Naive B cell (primary cell): ENCODE data around the gene SLC25A39. TPM values are rescaled to one million over a fixed set of nuclear protein-coding genes. Genes with fewer than 3 reads are reported as not detected.
A peak's percentile ranks its signal among the peaks of the same experiment; 100 is the strongest.
"Not testable (repeated sequence)": the region's sequence is repeated elsewhere in the genome, so short reads cannot be mapped to it uniquely, and the experiment has no call there.

Source experiments
- ATAC-seq, 2 donors: fragments of 150-1000 bp; cut with Tn5 transposase; 2 replicates each; pipeline ENCODE4 v1.10.0; 2021; ENCODE audit warnings: low read depth in 2 of 2, mild to moderate bottlenecking in 2 of 2, moderate library complexity in 2 of 2
- DNase-seq: peaks from one replicate; pipeline ENCODE4 v3.0.0; 2022
- H3K27ac Mint-ChIP-seq, 6 donors: one replicate each; pipeline ENCODE4 v1.8.0; 2020 to 2022; ENCODE audit warnings: mild to moderate bottlenecking in 6 of 6, mixed read lengths in 6 of 6, moderate library complexity in 5 of 6, inconsistent platforms in 2 of 6
- H3K27me3 Mint-ChIP-seq, 3 donors: one replicate each; pipeline ENCODE4 v1.8.0; 2021 to 2022; ENCODE audit warnings: mixed read lengths in 3 of 3, mild to moderate bottlenecking in 1 of 3
- H3K36me3 Mint-ChIP-seq, 2 donors: one replicate each; pipeline ENCODE4 v1.8.0; 2020 to 2022; ENCODE audit warnings: mixed read lengths in 2 of 2, inconsistent platforms in 1 of 2, mild to moderate bottlenecking in 1 of 2
- H3K4me1 Mint-ChIP-seq, 3 donors: one replicate each; pipeline ENCODE4 v1.8.0; 2020 to 2022; ENCODE audit warnings: mixed read lengths in 3 of 3, inconsistent platforms in 1 of 3, mild to moderate bottlenecking in 1 of 3, moderate library complexity in 1 of 3
- H3K4me3 Mint-ChIP-seq, 8 donors: one replicate each; pipeline ENCODE4 v1.8.0; 2020 to 2022; ENCODE audit warnings: mild to moderate bottlenecking in 8 of 8, mixed read lengths in 8 of 8, moderate library complexity in 8 of 8, inconsistent platforms in 2 of 8
- H3K9me3 Mint-ChIP-seq, 7 donors: one replicate each; pipeline ENCODE4 v1.8.0; 2020 to 2022; ENCODE audit warnings: mixed read lengths in 7 of 7, mild to moderate bottlenecking in 5 of 7, inconsistent platforms in 2 of 7, moderate library complexity in 1 of 7
- polyA plus RNA-seq, 6 donors: library from polyadenylated mRNA; unstranded; fragments of 300-500 nt; fragmentation: Illumina TruSeq; gene quantifications; one replicate each; pipeline ENCODE4 v1.2.3, GENCODE V29; 2021; ENCODE audit warnings: low read depth in 6 of 6

SLC25A39 gene
- polyA plus RNA-seq, 6 donors from 2014 or later, result 87.3 to 143 (median 103) TPM

DNA sequence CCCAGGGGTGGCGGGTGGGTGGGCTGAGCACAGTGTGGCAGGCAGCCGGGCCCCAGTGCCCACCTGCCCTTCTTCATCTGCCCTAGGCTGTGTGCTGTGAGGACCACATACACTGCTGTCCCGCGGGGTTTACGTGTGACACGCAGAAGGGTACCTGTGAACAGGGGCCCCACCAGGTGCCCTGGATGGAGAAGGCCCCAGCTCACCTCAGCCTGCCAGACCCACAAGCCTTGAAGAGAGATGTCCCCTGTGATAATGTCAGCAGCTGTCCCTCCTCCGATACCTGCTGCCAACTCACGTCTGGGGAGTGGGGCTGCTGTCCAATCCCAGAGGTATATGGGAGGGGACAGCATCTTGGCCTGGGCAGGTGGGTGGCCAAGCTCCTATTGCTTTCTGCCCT, 26.8 kb upstream of the SLC25A39 start:
- Mint-ChIP-seq H3K9me3 (no peaks in the 10 kb centered on the region), H3K27ac (no peak overlapping the region), H3K4me3 (no peak overlapping the region), H3K4me1 (peaks cover 30 to 47% (median 41%) of the 10 kb centered on the region in 3 donors), H3K27me3 (peaks cover 0 to 13% (median 0%) of the 10 kb centered on the region in 3 donors), H3K36me3 (no peaks in the 10 kb centered on the region)
- DNase-seq (no peak), ATAC-seq (no peak)

DNA sequence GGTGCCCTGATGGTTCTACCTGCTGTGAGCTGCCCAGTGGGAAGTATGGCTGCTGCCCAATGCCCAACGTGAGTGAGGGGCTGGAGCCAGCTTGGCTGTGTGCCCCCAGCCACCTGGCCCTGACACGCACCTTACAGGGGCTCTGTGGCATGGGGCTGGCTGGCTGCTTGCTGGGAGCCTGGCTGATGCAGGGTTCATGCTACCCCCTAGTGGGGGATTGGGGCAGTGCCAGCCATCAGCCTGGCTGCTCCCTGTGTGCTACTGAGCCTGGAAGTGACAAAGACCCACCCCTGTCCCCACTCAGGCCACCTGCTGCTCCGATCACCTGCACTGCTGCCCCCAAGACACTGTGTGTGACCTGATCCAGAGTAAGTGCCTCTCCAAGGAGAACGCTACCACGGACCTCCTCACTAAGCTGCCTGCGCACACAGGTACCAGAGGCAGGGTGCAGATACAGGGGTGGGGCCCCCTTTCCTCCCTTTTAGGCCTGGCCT, 26.2 kb upstream of the SLC25A39 start:
- peak overlapping the region in 1 of 8 donors; percentile 72 for H3K4me3 Mint-ChIP-seq
- H3K27ac Mint-ChIP-seq, result peak overlapping the region in 5 of 6 donors; percentile 51 to 90 (median 70)
- H3K9me3 Mint-ChIP-seq, result no peaks in the 10 kb centered on the region
- no peaks in the 10 kb centered on the region for H3K36me3 Mint-ChIP-seq
- H3K4me1 Mint-ChIP-seq, result peaks cover 36 to 53% (median 47%) of the 10 kb centered on the region in 3 donors
- ATAC-seq, result peak; percentile 28 to 45
- peaks cover 0 to 13% (median 0%) of the 10 kb centered on the region in 3 donors for H3K27me3 Mint-ChIP-seq
- DNase-seq, result peak; percentile 71

DNA sequence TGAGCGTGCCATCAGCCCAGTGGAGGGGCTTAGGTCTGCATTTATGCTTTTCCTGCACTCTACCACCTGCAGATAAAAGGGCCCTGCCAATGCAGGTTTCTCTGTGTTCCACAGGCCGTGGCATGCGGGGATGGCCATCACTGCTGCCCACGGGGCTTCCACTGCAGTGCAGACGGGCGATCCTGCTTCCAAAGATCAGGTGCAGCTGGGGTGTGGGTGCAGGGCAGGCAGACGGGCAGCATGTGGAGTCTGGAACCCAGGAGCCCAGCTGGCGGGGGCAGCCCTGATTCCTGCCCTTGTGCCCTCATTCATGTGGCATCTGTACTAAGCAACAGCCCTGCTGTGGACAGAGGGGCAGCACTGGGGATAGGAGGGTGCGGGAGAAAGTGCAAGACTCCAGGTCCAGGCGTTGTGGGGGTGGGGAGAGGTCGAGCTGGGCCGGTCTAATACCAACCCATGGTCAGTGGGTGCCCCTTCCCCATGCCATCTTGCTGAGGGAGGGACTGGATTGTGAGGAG, 25.0 kb upstream of the SLC25A39 start:
- Mint-ChIP-seq H3K36me3 (no peaks in the 10 kb centered on the region), H3K27ac (peak overlapping the region in 2 of 6 donors; percentile 63 to 85), H3K4me3 (no peak overlapping the region), H3K9me3 (no peaks in the 10 kb centered on the region), H3K4me1 (peaks cover 46 to 59% (median 57%) of the 10 kb centered on the region in 3 donors), H3K27me3 (peaks cover 0 to 6% (median 0%) of the 10 kb centered on the region in 3 donors)
- no peak for DNase-seq
- ATAC-seq, result no peak

DNA sequence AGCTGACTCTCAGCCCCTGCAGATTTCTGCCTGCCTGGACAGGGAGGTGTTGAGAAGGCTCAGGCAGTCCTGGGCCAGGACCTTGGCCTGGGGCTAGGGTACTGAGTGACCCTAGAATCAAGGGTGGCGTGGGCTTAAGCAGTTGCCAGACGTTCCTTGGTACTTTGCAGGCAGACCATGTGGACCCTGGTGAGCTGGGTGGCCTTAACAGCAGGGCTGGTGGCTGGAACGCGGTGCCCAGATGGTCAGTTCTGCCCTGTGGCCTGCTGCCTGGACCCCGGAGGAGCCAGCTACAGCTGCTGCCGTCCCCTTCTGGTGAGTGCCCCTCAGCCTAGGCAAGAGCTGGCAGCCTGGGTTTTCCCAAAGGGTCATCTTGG, 24.4 kb upstream of the SLC25A39 start:
- no peak for ATAC-seq
- Mint-ChIP-seq H3K36me3 (no peaks in the 10 kb centered on the region), H3K9me3 (no peaks in the 10 kb centered on the region), H3K27me3 (peaks cover 0 to 7% (median 2%) of the 10 kb centered on the region in 3 donors), H3K27ac (peak overlapping the region in 5 of 6 donors; percentile 92 to 98 (median 95)), H3K4me3 (peak overlapping the region in 4 of 8 donors; percentile 44 to 99 (median 80)), H3K4me1 (peaks cover 49 to 65% (median 64%) of the 10 kb centered on the region in 3 donors)
- no peak for DNase-seq

DNA sequence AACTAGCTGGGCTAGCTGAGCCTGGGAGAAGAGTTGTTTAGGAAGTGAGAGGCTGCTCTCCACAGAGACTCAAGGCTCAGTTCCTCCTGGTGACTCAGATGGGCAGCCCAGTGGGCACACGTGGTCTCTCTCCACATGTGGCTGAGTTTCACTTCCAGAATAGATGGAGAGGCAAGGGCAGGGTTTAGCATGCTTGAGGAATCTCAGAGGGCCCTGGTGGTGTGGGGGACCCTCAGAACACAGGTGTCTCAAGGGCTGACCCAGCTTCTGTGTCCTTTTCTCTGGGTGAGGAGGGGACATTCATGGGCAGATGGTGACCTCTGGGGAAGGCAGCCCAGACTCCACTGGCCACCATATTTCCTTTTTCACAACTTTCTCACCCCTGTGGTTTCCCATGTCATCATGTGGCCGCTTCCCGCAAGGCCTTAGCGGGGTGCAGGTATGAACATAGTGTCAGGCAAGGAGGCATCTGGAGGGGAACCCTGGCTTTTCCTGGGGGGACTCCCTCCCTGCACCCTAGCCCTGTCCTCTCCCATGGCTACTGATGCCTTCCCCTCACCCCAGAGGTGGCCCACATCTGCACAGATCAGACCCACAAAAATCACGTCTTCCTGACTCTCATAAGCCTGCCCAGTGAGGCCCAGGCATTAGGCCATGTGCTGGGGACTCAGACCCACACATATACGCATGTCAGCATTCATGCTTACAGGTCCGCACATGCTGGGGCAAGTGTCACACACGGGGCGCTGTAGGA, 23.8 kb upstream of the SLC25A39 start:
- peak; percentile 83 for DNase-seq
- ATAC-seq, result peak; percentile 67 to 69
- Mint-ChIP-seq H3K4me1 (peaks cover 51 to 67% (median 64%) of the 10 kb centered on the region in 3 donors), H3K4me3 (peak overlapping the region; percentile 44 to 99 (median 84)), H3K27ac (peak overlapping the region; percentile 80 to 98 (median 95)), H3K36me3 (no peaks in the 10 kb centered on the region), H3K9me3 (no peaks in the 10 kb centered on the region), H3K27me3 (peaks cover 0 to 13% (median 7%) of the 10 kb centered on the region in 3 donors)

DNA sequence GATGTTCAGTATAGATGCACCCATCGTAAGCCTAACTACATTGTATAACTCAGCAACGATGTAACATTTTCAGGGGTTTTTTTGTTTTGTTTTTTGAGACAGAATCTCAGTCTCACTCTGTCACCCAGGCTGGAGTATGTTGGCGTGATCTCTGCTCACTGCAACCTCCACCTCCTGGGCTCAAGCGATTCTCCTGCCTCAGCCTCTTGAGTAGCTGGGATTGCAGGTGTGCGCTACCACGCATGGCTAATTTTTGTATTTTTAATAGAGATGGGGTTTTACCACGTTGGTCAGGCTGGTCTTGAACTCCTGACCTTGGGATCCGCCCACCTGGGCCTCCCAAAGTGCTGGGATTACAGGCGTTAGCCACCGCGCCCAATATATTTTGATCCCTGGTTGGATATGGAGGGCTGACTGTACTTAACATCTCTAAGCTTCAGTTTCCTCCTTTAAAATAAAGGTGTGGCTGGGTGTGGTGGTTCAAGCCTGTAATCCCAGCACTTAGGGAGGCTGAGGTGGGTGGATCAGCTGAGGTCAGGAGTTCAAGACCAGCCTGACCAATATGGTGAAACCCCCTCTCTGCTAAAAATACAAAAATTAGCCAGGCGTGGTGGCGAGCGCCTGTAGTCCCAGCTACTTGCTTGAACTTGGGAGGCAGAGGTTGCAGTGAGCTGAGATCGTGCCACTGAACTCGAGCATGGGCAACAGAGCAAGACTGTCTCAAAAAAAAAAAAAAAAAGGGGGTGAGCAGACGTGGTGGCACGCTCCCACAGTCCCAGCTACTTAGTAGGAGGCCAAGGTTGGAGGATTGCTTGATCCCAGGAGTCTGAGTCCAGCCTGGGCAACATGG, 22.8 kb upstream of the SLC25A39 start:
- DNase-seq, H3K36me3 Mint-ChIP-seq, H3K9me3 Mint-ChIP-seq, H3K27me3 Mint-ChIP-seq: not testable (repeated sequence)
- peak in 1 of 2 donors; percentile 5 for ATAC-seq
- H3K4me1 Mint-ChIP-seq, result peaks cover 47 to 62% (median 60%) of the 10 kb centered on the region in 3 donors
- peak overlapping the region; percentile 74 to 98 (median 93) for H3K27ac Mint-ChIP-seq
- peak overlapping the region; percentile 49 to 99 (median 92) for H3K4me3 Mint-ChIP-seq

DNA sequence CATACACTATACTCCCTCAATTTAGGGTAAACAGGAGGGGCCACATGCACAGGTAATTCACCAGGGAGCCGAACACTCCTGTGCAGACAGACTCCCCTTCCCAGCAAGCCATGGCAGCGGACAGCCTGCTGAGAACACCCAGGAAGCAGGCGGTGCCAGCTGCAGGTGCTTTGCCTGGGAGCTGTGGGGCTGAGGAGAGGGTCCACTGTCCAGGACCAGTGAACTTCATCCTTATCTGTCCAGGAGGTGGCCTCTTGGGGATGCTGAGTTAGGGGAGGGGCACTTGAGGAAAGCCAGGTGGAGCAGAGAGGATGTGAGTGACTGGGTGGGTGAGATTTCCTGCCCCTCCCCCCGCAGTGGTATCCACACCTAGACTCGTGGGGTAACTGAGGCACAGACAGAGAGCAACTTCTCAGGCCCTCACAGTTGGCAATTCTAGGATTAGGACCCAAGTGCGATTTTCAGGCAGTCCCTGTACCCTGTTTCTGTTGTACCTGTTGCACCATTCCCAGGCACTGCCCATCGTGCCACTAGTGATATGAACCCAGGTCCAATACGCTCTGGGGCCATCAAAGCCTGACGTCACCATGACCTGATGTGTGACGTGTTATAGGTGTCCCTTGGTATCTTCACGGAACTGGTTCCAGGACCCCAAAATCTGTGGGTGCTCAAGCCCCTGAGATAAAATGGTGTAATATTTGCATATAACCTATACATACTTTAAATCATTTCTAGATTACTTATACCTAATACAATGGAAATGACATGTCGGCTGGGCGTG, 21.6 kb upstream of the SLC25A39 start:
- Mint-ChIP-seq H3K4me3 (peak overlapping the region; percentile 88 to 99 (median 96)), H3K36me3 (no peaks in the 10 kb centered on the region), H3K27me3 (peaks cover 0 to 14% (median 7%) of the 10 kb centered on the region in 3 donors), H3K4me1 (peaks cover 47 to 62% (median 60%) of the 10 kb centered on the region in 3 donors), H3K9me3 (no peaks in the 10 kb centered on the region), H3K27ac (peak overlapping the region; percentile 83 to 98 (median 94))
- ATAC-seq (no peak), DNase-seq (no peak)

DNA sequence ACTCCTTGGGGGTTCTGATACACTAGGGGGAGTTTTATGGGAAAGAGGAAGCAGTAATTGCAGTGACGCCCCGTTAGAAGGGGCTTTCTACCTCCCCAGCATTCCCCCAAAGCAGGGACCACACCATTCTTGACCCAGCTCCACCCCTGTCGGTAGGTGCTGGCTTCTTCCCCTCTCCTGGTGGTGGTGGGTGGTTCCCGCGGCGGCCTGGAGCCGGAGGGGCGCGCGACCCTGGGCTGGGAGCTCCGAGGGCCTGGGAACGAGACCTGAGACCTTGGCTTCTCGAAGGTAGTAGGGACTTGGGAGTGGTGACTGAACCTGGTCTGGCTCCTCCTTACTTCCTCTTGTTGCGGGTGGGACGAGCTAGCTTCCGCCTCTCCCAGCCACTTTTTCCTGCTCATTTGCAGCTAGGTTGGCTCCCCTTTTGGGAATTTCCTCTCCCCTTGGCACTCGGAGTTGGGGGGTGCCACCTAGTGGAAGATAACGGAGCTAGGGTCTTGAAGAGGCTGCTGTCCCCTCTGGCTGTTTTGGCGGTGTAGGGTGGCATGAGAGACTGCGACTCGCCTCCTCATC, 20.9 kb upstream of the SLC25A39 start:
- peaks cover 47 to 58% (median 57%) of the 10 kb centered on the region in 3 donors for H3K4me1 Mint-ChIP-seq
- peaks cover 0 to 18% (median 7%) of the 10 kb centered on the region in 3 donors for H3K27me3 Mint-ChIP-seq
- peak; percentile 63 to 69 for ATAC-seq
- peak; percentile 80 for DNase-seq
- peak overlapping the region; percentile 88 to 99 (median 96) for H3K4me3 Mint-ChIP-seq
- H3K36me3 Mint-ChIP-seq, result no peaks in the 10 kb centered on the region
- peak overlapping the region; percentile 83 to 98 (median 94) for H3K27ac Mint-ChIP-seq
- H3K9me3 Mint-ChIP-seq, result no peaks in the 10 kb centered on the region

DNA sequence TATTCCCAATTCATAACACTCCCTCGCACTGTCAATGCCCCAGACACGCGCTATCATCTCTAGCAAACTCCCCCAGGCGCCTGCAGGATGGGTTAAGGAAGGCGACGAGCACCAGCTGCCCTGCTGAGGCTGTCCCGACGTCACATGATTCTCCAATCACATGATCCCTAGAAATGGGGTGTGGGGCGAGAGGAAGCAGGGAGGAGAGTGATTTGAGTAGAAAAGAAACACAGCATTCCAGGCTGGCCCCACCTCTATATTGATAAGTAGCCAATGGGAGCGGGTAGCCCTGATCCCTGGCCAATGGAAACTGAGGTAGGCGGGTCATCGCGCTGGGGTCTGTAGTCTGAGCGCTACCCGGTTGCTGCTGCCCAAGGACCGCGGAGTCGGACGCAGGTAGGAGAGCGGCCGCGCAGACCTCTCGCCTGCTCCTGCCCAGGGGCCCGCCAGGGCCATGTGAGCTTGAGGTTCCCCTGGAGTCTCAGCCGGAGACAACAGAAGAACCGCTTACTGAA, 20.4 kb upstream of the SLC25A39 start, which contains the start of gene GRN:
TSS of gene GRN (plus strand) at position 364 of the 515 bp plus-strand sequence. CDS start 3,863 bp downstream, outside the sequence.
- H3K9me3 Mint-ChIP-seq, result no peaks in the 10 kb centered on the region
- DNase-seq, result peak; percentile 85

DNA sequence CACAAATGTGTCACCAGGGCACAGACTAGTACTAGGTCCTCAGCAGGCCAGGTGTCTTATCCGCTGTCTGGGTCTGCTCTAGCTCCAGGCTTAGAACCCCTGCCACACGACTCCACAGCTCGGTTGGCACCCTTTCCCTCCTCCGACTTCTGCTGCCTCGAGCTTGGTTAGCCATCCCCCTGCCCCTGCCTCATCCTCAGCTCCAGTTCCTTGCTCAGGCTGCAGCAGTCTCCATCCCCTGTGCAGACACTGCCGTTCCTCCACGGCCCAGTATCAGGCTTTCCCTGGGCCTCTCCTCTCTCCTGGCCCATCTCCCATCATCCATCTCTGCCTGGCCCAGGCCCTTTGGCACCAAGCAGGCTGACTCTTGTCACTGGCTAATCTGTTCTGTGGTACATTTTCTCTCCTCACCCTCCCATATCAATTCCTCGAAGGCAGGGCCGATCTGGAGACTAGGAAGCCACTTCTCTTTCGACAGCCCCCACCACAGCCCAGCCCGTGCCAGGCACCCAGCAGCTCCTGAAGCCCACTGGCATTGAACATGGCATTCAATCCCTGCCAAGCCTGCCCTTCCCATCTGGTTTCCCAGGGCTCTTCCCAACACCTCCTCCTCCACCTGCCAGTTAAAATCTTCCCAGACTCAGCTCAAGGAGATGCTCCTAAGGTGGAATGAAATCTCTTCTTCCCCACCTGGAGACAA, 19.0 kb upstream of the SLC25A39 start:
- Mint-ChIP-seq H3K27me3 (peaks cover 0 to 18% (median 7%) of the 10 kb centered on the region in 3 donors), H3K27ac (peak overlapping the region in 4 of 6 donors; percentile 31 to 98 (median 82)), H3K36me3 (no peaks in the 10 kb centered on the region), H3K4me1 (peaks cover 36 to 47% (median 44%) of the 10 kb centered on the region in 3 donors), H3K9me3 (no peaks in the 10 kb centered on the region), H3K4me3 (peak overlapping the region in 5 of 8 donors; percentile 48 to 99 (median 76))
- ATAC-seq, result no peak
- DNase-seq, result no peak

More for the DNA sequence above, 20.4 kb upstream of the SLC25A39 start, which contains the start of gene GRN:
- no peaks in the 10 kb centered on the region for H3K36me3 Mint-ChIP-seq
- H3K27ac Mint-ChIP-seq, result peak within 1 kb of the TSS; percentile 83 to 98 (median 94)
- peaks cover 45 to 57% (median 53%) of the 10 kb centered on the region in 3 donors for H3K4me1 Mint-ChIP-seq
- peak within 1 kb of the TSS; percentile 88 to 99 (median 96) for H3K4me3 Mint-ChIP-seq
- peak; percentile 65 to 68 for ATAC-seq
- H3K27me3 Mint-ChIP-seq, result peaks cover 0 to 18% (median 7%) of the 10 kb centered on the region in 3 donors

DNA sequence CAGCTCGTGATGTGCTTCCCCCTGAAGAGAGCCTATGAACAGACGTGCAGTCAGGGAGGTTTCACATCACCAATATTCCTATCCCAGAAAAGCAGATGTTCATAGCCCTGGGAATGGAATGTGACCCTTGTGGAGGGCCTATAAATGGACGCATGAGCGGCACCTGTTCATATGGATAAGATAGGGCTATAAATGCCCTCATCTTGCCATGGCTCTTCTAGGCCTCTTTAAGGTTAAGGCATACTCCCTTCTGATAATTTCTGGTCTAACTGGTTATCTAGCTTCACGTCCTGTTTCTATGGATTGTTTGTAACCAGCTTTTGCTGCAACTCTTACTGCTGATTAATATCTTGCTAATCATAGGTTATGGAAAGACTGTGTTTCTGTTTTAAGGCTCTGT, 15.9 kb upstream of the SLC25A39 start:
- H3K4me1 Mint-ChIP-seq, result peaks cover 12 to 17% (median 16%) of the 10 kb centered on the region in 3 donors
- not testable (repeated sequence) for H3K27ac Mint-ChIP-seq, H3K9me3 Mint-ChIP-seq, H3K4me3 Mint-ChIP-seq, ATAC-seq, H3K36me3 Mint-ChIP-seq, DNase-seq
- peaks cover 0 to 18% (median 7%) of the 10 kb centered on the region in 3 donors for H3K27me3 Mint-ChIP-seq
